ENCODE results near the gene CD177.
"Not testable (repeated sequence)": the region's sequence is repeated elsewhere in the genome, so short reads cannot be mapped to it uniquely, and the experiment has no call there.

The CD177 gene

DNA sequence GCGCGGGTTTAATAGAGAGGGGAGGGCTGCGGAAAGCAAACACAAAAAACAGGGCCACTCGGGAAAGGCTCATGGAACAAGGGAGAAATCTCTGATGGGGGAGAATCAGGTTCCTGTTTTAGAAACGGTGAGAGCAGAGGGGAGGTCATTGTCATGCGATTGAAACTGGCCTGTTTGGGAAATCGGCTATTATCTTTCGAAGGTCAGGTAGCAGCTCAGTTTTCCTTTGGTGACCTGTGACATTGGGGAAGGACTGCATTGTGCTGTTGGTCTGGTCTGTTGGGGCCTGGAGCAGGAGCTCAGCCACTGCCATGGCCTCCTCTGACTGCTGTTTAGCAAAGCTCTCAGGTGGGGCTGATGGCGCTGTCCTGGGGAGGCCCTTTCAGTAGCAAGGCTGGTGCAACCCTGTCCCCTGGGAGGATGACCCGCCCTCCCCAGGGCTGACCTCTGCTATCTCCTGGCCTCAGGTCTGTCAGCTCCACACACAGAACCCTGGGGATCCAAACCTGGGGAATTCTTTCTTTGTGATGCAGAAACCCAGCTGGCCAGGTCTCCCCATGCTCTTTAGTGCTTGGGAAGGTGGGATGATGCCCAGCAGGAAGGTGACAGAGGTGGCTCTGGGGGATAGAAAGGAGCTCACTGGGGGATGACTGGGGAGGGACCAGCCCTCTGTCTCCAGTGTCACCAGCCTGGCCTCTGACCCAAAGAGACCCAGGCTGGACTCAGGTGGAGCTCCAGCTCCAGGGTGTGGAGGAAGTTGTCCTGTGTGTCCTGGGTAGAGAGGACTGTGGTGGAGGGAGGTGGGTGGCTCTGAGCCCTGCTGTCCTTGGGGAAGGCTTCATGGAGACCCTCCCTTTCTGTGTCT lies 21.2 kb upstream of the CD177 start:
- no peaks in the 10 kb centered on the region for H3K27me3 ChIP-seq (ENCODE audit: low read length)
- H3K79me2 ChIP-seq (ENCODE audit: insufficient read depth, low read length) = no peaks in the 10 kb centered on the region
- H2AFZ ChIP-seq (ENCODE audit: low read depth, low read length, severe bottlenecking) = no peak overlapping the region
- H3K9ac ChIP-seq (ENCODE audit: low read length) = no peak overlapping the region
- no peak overlapping the region for H3K4me2 ChIP-seq (ENCODE audit: low read depth, low read length, poor library complexity, severe bottlenecking)
- H3F3A ChIP-seq (ENCODE audit: insufficient read depth) = no peaks in the 10 kb centered on the region
- H3K27ac ChIP-seq (ENCODE audit: low read depth, low read length) = no peak overlapping the region
- H3K4me3 ChIP-seq (ENCODE audit: insufficient read depth, low read length, poor library complexity, severe bottlenecking) = no peak overlapping the region
- no peaks in the 10 kb centered on the region for H3K9me3 ChIP-seq (ENCODE audit: insufficient read depth, low read length)
- no peaks in the 10 kb centered on the region for H3K9me2 ChIP-seq (replicated peaks; ENCODE audit: insufficient read depth, low read length)
- no peaks in the 10 kb centered on the region for H3K36me3 ChIP-seq (ENCODE audit: low read length)
- no peaks in the 10 kb centered on the region for H4K20me1 ChIP-seq (ENCODE audit: low read depth, low read length)
- TF ChIP-seq EZH2phosphoT487 (conservative IDR thresholded peaks at IDR 0.05; ENCODE audit: low read length) (no peak), CTCF (IDR thresholded peaks at IDR 0.05; ENCODE audit: insufficient read depth, low read length, poor library complexity, severe bottlenecking) (no peak)

DNA sequence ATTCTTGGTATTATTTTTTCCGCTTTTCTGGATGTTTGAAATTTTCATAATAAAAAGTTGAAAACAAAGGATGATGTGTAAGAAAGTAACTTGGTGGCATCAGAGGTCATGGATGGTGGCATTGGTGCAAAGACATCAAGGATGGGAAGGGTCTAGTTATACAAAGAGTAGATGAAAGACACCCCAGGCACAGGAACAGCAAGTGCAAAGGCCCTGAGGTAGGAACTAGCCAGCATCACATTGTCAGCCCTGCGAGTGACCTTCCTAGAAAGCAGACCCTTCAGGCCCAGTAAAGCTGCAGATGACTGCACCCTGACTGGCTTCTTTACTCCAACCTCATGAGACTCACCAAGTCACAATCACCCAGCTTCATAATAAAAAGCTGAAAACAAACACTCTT lies 17.0 kb upstream of the CD177 start:
- not testable (repeated sequence) for H3K27ac ChIP-seq (ENCODE audit: low read depth, low read length); H3K4me2 ChIP-seq (ENCODE audit: low read depth, low read length, poor library complexity, severe bottlenecking); H3K9ac ChIP-seq (ENCODE audit: low read length); H2AFZ ChIP-seq (ENCODE audit: low read depth, low read length, severe bottlenecking); H3K36me3 ChIP-seq (ENCODE audit: low read length); H3K9me2 ChIP-seq (replicated peaks; ENCODE audit: insufficient read depth, low read length); H3K27me3 ChIP-seq (ENCODE audit: low read length); H3K9me3 ChIP-seq (ENCODE audit: insufficient read depth, low read length); H3K79me2 ChIP-seq (ENCODE audit: insufficient read depth, low read length); H4K20me1 ChIP-seq (ENCODE audit: low read depth, low read length); H3F3A ChIP-seq (ENCODE audit: insufficient read depth); H3K4me3 ChIP-seq (ENCODE audit: insufficient read depth, low read length, poor library complexity, severe bottlenecking)

GRCh38 chr19:43337737-43338136 lies 15.7 kb upstream of the CD177 start:
- Histone ChIP-seq H3K4me3 (ENCODE audit: insufficient read depth, low read length, poor library complexity, severe bottlenecking) (no peak overlapping the region), H3K36me3 (ENCODE audit: low read length) (no peaks in the 10 kb centered on the region), H3K79me2 (ENCODE audit: insufficient read depth, low read length) (no peaks in the 10 kb centered on the region), H3K9me2 (replicated peaks; ENCODE audit: insufficient read depth, low read length) (no peaks in the 10 kb centered on the region), H2AFZ (ENCODE audit: low read depth, low read length, severe bottlenecking) (no peak overlapping the region), H3K9me3 (ENCODE audit: insufficient read depth, low read length) (no peaks in the 10 kb centered on the region), H4K20me1 (ENCODE audit: low read depth, low read length) (no peaks in the 10 kb centered on the region), H3K4me2 (ENCODE audit: low read depth, low read length, poor library complexity, severe bottlenecking) (no peak overlapping the region), H3K27me3 (ENCODE audit: low read length) (no peaks in the 10 kb centered on the region), H3F3A (ENCODE audit: insufficient read depth) (no peaks in the 10 kb centered on the region), H3K27ac (ENCODE audit: low read depth, low read length) (no peak overlapping the region), H3K9ac (ENCODE audit: low read length) (no peak overlapping the region)
- TF ChIP-seq CTCF (IDR thresholded peaks at IDR 0.05; ENCODE audit: insufficient read depth, low read length, poor library complexity, severe bottlenecking) = no peak
- TF ChIP-seq EZH2phosphoT487 (conservative IDR thresholded peaks at IDR 0.05; ENCODE audit: low read length) = no peak

DNA sequence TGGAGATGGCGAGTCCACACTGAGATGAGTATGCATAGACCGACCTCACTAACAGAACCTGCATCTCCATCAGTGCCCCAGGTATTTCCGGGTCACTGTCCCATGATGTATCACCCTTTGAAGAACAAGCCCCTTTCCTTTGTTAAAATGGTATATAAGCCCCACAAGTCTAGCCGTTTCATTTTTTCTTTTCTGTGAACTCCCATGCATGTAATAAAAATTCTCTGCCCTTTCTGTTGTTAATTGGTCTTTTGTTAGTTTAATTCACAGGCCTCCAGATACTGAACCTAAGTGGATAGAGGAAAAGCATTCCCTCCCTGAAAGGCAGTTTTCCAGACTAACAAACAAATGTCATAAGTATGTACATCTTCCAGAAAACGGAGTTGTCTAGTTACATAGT lies 15.0 kb upstream of the CD177 start:
- Histone ChIP-seq H3K9me3 (ENCODE audit: insufficient read depth, low read length) (no peaks in the 10 kb centered on the region), H2AFZ (ENCODE audit: low read depth, low read length, severe bottlenecking) (no peak overlapping the region), H3F3A (ENCODE audit: insufficient read depth) (no peaks in the 10 kb centered on the region), H3K9ac (ENCODE audit: low read length) (no peak overlapping the region), H3K79me2 (ENCODE audit: insufficient read depth, low read length) (no peaks in the 10 kb centered on the region), H3K36me3 (ENCODE audit: low read length) (no peaks in the 10 kb centered on the region), H3K4me3 (ENCODE audit: insufficient read depth, low read length, poor library complexity, severe bottlenecking) (no peak overlapping the region), H4K20me1 (ENCODE audit: low read depth, low read length) (no peaks in the 10 kb centered on the region), H3K27ac (ENCODE audit: low read depth, low read length) (no peak overlapping the region), H3K27me3 (ENCODE audit: low read length) (no peaks in the 10 kb centered on the region), H3K9me2 (replicated peaks; ENCODE audit: insufficient read depth, low read length) (no peaks in the 10 kb centered on the region), H3K4me2 (ENCODE audit: low read depth, low read length, poor library complexity, severe bottlenecking) (no peak overlapping the region)
- TF ChIP-seq CTCF (IDR thresholded peaks at IDR 0.05; ENCODE audit: insufficient read depth, low read length, poor library complexity, severe bottlenecking) (no peak), EZH2phosphoT487 (conservative IDR thresholded peaks at IDR 0.05; ENCODE audit: low read length) (no peak)

DNA sequence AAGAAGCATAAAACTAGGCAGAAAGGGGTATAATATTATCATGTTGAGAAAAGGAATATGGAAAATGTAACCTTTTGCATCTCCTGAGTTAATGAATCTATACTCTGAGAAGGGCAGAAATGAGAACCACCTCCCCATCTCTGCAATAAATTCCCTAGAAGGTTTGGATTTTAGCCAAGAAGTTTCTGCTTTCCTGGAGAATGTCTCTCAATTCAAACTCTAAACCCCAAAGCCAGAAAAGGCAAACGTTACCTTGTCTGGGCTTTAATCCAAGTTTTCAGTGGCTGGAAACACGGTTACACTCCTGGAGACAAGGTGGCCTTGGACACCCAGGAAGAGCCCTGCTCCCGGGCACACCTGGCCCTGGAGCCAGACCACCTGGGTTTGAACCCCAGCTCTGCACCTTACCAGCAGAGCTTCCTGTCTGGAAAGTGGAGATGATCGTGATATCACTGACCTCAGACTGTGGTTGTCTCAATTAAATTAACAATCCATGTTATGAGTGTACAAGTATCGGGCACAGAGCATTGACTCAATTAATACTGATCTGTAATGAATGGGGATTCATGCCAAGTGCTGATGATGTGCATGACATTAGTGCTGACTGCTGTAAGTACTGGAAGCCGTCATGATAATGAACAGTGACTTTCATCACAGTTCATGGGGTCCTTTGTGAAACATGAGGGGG lies 14.1 kb upstream of the CD177 start:
- H3K79me2 ChIP-seq (ENCODE audit: insufficient read depth, low read length); H3K4me3 ChIP-seq (ENCODE audit: insufficient read depth, low read length, poor library complexity, severe bottlenecking); H3K4me2 ChIP-seq (ENCODE audit: low read depth, low read length, poor library complexity, severe bottlenecking); H3K27ac ChIP-seq (ENCODE audit: low read depth, low read length); H3K36me3 ChIP-seq (ENCODE audit: low read length); H2AFZ ChIP-seq (ENCODE audit: low read depth, low read length, severe bottlenecking); H3K27me3 ChIP-seq (ENCODE audit: low read length); H4K20me1 ChIP-seq (ENCODE audit: low read depth, low read length); H3K9me3 ChIP-seq (ENCODE audit: insufficient read depth, low read length); H3K9ac ChIP-seq (ENCODE audit: low read length); H3K9me2 ChIP-seq (replicated peaks; ENCODE audit: insufficient read depth, low read length); H3F3A ChIP-seq (ENCODE audit: insufficient read depth): not testable (repeated sequence)
